Liver (tissue), 9 donors: ENCODE data around the gene DIP2C. TPM values are rescaled to one million over a fixed set of nuclear protein-coding genes. Genes with fewer than 3 reads are reported as not detected.

ENCODE experiments used
- DNase-seq: peaks from one replicate; pipeline ENCODE4 v3.0.0-alpha.2; 2017; ENCODE audit warnings: low spot score
- H3K27ac ChIP-seq, 2 donors: one replicate each; pipeline ENCODE4 v1.7.0; 2013; ENCODE audit warnings: inconsistent platforms in 2 of 2, low read length in 2 of 2, control low read depth in 1 of 2, low read depth in 1 of 2, mild to moderate bottlenecking in 1 of 2
- H3K27me3 ChIP-seq, 4 donors: one replicate each; pipeline versions ENCODE4 v1.6.1 to v1.7.0; 2013; ENCODE audit warnings: low read length in 3 of 4, inconsistent platforms in 1 of 4, mild to moderate bottlenecking in 1 of 4, moderate library complexity in 1 of 4; ENCODE audit not compliant: control insufficient read depth in 4 of 4, insufficient read depth in 4 of 4
- H3K36me3 ChIP-seq, 4 donors: one replicate each; pipeline versions ENCODE4 v1.6.1 to v1.7.0; 2013; ENCODE audit warnings: low read length in 3 of 4, mild to moderate bottlenecking in 3 of 4, low read depth in 1 of 4, moderate library complexity in 1 of 4; ENCODE audit not compliant: control insufficient read depth in 4 of 4, insufficient read depth in 3 of 4
- H3K4me1 ChIP-seq, 4 donors: one replicate each; pipeline versions ENCODE4 v1.6.1 to v1.7.0; 2013; ENCODE audit warnings: low read length in 3 of 4, mild to moderate bottlenecking in 3 of 4, moderate library complexity in 1 of 4; ENCODE audit not compliant: control insufficient read depth in 4 of 4, insufficient read depth in 4 of 4
- H3K4me3 ChIP-seq, 3 donors: one replicate each; pipeline versions ENCODE4 v1.6.1 to v1.7.0; 2013; ENCODE audit warnings: low read length in 3 of 3, control low read depth in 1 of 3, low read depth in 1 of 3, mild to moderate bottlenecking in 1 of 3
- H3K9ac ChIP-seq, 2 donors: one replicate each; pipeline ENCODE4 v1.7.0; 2013; ENCODE audit warnings: low read length in 2 of 2, mild to moderate bottlenecking in 2 of 2, moderate library complexity in 2 of 2, control low read depth in 1 of 2, low read depth in 1 of 2
- H3K9me3 ChIP-seq, 4 donors: one replicate each; pipeline versions ENCODE4 v1.6.1 to v1.7.0; 2013; ENCODE audit warnings: low read length in 3 of 4; ENCODE audit not compliant: control insufficient read depth in 4 of 4
- EGR1 ChIP-seq, 2 donors: IDR thresholded peaks; 2 replicates each; pipeline ENCODE4 v1.6.1; 2016 to 2018; ENCODE audit warnings: antibody characterized with exemption in 2 of 2, low read depth in 2 of 2
- FOXA1 ChIP-seq: IDR thresholded peaks from 2 replicates; pipeline ENCODE4 v1.6.1; 2016; ENCODE audit warnings: antibody characterized with exemption
- FOXA2 ChIP-seq: IDR thresholded peaks from 2 replicates; pipeline ENCODE4 v1.6.1; 2016; ENCODE audit warnings: antibody characterized with exemption
- GABPA ChIP-seq, 2 donors: IDR thresholded peaks in 1 of 2; conservative IDR thresholded peaks in 1 of 2; 2 replicates each; pipeline ENCODE4 v1.6.1; 2016; ENCODE audit warnings: antibody characterized with exemption in 2 of 2, mild to moderate bottlenecking in 1 of 2, moderate library complexity in 1 of 2
- HNF4A ChIP-seq, 2 donors: conservative IDR thresholded peaks; 2 replicates each; pipeline ENCODE4 v1.6.1; 2016; ENCODE audit warnings: antibody characterized with exemption in 2 of 2, mild to moderate bottlenecking in 2 of 2
- JUND ChIP-seq, 2 donors: IDR thresholded peaks; 2 replicates each; pipeline ENCODE4 v1.6.1; 2016; ENCODE audit warnings: antibody characterized with exemption in 2 of 2
- NR2F2 ChIP-seq: IDR thresholded peaks from 2 replicates; pipeline ENCODE4 v1.6.1; 2016; ENCODE audit warnings: antibody characterized with exemption
- RXRA ChIP-seq, 2 donors: IDR thresholded peaks; 2 replicates each; pipeline ENCODE4 v1.6.1; 2017 to 2018; ENCODE audit warnings: antibody characterized with exemption in 2 of 2, mild to moderate bottlenecking in 1 of 2
- SP1 ChIP-seq: IDR thresholded peaks from 2 replicates; pipeline ENCODE4 v1.6.1; 2018; ENCODE audit warnings: antibody characterized with exemption, mild to moderate bottlenecking
- TAF1 ChIP-seq: conservative IDR thresholded peaks from 2 replicates; pipeline ENCODE4 v1.6.1; 2016; ENCODE audit warnings: antibody characterized with exemption, mild to moderate bottlenecking
- YY1 ChIP-seq: IDR thresholded peaks from 2 replicates; pipeline ENCODE4 v1.6.1; 2016; ENCODE audit warnings: antibody characterized with exemption, mild to moderate bottlenecking
- WGBS: extraction: QIAGEN DNeasy Blood & Tissue Kit; methylation state at CpG from one replicate; pipeline ENCODE4 v1.1.7; 2013; 5-methylcytosine and 5-hydroxymethylcytosine counted together
- polyA plus RNA-seq, 2 donors: library from polyadenylated mRNA; stranded (reverse) in 1 of 2; unstranded in 1 of 2; fragments of 200-250 nt in 1 of 2; fragments of >200 nt in 1 of 2; fragmentation: Nextera tagmentation in 1 of 2; extraction: Ambion mirVana in 1 of 2; gene quantifications; one replicate each; pipeline versions ENCODE4 v1.2.1 to v1.2.3, GENCODE V29; 2013 to 2015
- total RNA-seq, 2 donors: library from RNA; depleted of rRNA; stranded (reverse); fragments of >200 nt; gene quantifications; one replicate each; pipeline ENCODE4 v1.2.3, GENCODE V29; 2014
- TF ChIP-seq, protein P1 (sequence below): IDR thresholded peaks from 2 replicates; pipeline ENCODE4 v1.6.1; 2016; ENCODE audit warnings: antibody characterized with exemption
- TF ChIP-seq, protein P2 (sequence below): fragments of 150-350 bp; IDR thresholded peaks from 2 replicates; pipeline ENCODE4 v1.5.1; 2017; ENCODE audit warnings: improper control_type of control experiment, low read depth, low read length; ENCODE audit not compliant: missing input control
- TF ChIP-seq, protein P3 (sequence below): IDR thresholded peaks from 2 replicates; pipeline ENCODE4 v1.6.1; 2016; ENCODE audit warnings: antibody characterized with exemption
- TF ChIP-seq, protein P4 (sequence below): IDR thresholded peaks from 2 replicates; pipeline ENCODE4 v1.6.1; 2016; ENCODE audit warnings: antibody characterized with exemption
- TF ChIP-seq, protein P5 (sequence below): IDR thresholded peaks from 2 replicates; pipeline ENCODE4 v1.6.1; 2016; ENCODE audit warnings: antibody characterized with exemption, mild to moderate bottlenecking
- donor health status: healthy.
- donor health status: healthy.
- donor health status: healthy.
- donor health status: healthy.
- donor health status: healthy.

Gene DIP2C
- total and polyA plus RNA-seq, 4 donors, result 4.2 to 12.2 (median 5.7) TPM

DNA sequence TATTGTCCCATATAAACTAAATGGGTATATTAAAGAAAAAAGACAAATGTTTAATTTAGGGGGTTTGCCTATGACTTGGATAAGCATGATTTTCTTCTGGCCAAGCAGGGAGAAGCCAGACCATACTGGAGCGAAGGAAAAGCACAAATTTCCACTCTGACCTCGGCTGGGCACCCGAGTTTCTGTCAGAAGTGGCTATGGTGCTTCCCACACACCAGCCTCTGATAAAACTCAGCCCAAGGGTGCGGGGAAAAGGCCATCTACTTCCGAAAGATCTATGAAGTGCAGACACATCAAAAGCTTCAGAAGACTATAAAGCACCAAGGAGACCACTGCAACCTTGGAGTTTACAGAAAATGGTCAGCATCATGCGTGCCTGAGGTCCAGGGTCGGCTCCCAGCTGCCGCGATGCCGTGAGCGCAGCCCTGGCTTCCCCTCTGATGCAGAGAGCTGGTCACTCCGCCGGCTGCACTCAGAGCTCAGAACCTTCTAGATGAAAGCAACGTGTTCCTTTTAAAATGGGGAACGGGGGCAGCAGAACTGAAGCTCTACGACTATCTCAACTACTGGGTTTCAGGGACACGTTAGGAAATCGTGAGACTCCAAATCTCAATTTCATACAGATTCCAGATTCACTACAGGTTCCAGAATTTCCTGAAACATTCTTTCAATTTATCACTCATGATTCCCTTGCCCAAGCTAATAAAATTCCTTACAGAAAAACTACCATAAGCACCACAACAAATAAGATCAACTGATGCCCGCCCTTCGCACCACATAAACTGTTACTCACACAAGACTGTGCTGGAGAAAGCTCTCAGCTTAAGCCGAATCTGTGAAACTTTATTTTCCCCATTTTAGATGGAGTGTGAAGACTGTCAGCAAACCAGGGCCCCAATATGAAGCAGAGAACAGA, 84.5 kb downstream of the DIP2C start:
- H3K27ac ChIP-seq, result no peak overlapping the region
- no peak overlapping the region for H3K4me3 ChIP-seq
- TF ChIP-seq HNF4A (conservative IDR thresholded peaks at IDR 0.05), result no peak
- no peak for TF ChIP-seq TAF1
- no peak for TF ChIP-seq YY1
- TF ChIP-seq EGR1 (IDR thresholded peaks at IDR 0.05; ENCODE audit: low read depth in 2 of 2), result no peak
- TF ChIP-seq GABPA (IDR thresholded peaks at IDR 0.05 in 1 of 2, conservative IDR thresholded peaks at IDR 0.05 in 1 of 2), result no peak
- no peak for TF ChIP-seq SP1
- no peak for TF ChIP-seq FOXA2
- TF ChIP-seq, protein P1, sequence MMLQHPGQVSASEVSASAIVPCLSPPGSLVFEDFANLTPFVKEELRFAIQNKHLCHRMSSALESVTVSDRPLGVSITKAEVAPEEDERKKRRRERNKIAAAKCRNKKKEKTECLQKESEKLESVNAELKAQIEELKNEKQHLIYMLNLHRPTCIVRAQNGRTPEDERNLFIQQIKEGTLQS, result no peak
- TF ChIP-seq, protein P2, sequence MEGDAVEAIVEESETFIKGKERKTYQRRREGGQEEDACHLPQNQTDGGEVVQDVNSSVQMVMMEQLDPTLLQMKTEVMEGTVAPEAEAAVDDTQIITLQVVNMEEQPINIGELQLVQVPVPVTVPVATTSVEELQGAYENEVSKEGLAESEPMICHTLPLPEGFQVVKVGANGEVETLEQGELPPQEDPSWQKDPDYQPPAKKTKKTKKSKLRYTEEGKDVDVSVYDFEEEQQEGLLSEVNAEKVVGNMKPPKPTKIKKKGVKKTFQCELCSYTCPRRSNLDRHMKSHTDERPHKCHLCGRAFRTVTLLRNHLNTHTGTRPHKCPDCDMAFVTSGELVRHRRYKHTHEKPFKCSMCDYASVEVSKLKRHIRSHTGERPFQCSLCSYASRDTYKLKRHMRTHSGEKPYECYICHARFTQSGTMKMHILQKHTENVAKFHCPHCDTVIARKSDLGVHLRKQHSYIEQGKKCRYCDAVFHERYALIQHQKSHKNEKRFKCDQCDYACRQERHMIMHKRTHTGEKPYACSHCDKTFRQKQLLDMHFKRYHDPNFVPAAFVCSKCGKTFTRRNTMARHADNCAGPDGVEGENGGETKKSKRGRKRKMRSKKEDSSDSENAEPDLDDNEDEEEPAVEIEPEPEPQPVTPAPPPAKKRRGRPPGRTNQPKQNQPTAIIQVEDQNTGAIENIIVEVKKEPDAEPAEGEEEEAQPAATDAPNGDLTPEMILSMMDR, result no peak
- TF ChIP-seq JUND (IDR thresholded peaks at IDR 0.05), result no peak
- TF ChIP-seq, protein P3, sequence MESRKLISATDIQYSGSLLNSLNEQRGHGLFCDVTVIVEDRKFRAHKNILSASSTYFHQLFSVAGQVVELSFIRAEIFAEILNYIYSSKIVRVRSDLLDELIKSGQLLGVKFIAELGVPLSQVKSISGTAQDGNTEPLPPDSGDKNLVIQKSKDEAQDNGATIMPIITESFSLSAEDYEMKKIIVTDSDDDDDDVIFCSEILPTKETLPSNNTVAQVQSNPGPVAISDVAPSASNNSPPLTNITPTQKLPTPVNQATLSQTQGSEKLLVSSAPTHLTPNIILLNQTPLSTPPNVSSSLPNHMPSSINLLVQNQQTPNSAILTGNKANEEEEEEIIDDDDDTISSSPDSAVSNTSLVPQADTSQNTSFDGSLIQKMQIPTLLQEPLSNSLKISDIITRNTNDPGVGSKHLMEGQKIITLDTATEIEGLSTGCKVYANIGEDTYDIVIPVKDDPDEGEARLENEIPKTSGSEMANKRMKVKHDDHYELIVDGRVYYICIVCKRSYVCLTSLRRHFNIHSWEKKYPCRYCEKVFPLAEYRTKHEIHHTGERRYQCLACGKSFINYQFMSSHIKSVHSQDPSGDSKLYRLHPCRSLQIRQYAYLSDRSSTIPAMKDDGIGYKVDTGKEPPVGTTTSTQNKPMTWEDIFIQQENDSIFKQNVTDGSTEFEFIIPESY, result no peak
- TF ChIP-seq RXRA (IDR thresholded peaks at IDR 0.05), result no peak
- TF ChIP-seq, protein P4, sequence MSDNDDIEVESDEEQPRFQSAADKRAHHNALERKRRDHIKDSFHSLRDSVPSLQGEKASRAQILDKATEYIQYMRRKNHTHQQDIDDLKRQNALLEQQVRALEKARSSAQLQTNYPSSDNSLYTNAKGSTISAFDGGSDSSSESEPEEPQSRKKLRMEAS, result no peak
- TF ChIP-seq FOXA1, result no peak
- TF ChIP-seq, protein P5, sequence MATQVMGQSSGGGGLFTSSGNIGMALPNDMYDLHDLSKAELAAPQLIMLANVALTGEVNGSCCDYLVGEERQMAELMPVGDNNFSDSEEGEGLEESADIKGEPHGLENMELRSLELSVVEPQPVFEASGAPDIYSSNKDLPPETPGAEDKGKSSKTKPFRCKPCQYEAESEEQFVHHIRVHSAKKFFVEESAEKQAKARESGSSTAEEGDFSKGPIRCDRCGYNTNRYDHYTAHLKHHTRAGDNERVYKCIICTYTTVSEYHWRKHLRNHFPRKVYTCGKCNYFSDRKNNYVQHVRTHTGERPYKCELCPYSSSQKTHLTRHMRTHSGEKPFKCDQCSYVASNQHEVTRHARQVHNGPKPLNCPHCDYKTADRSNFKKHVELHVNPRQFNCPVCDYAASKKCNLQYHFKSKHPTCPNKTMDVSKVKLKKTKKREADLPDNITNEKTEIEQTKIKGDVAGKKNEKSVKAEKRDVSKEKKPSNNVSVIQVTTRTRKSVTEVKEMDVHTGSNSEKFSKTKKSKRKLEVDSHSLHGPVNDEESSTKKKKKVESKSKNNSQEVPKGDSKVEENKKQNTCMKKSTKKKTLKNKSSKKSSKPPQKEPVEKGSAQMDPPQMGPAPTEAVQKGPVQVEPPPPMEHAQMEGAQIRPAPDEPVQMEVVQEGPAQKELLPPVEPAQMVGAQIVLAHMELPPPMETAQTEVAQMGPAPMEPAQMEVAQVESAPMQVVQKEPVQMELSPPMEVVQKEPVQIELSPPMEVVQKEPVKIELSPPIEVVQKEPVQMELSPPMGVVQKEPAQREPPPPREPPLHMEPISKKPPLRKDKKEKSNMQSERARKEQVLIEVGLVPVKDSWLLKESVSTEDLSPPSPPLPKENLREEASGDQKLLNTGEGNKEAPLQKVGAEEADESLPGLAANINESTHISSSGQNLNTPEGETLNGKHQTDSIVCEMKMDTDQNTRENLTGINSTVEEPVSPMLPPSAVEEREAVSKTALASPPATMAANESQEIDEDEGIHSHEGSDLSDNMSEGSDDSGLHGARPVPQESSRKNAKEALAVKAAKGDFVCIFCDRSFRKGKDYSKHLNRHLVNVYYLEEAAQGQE, result no peak
- TF ChIP-seq NR2F2, result no peak
- H3K27me3 ChIP-seq, result no peaks in the 10 kb centered on the region
- H3K4me1 ChIP-seq, result peaks cover 2 to 17% (median 13%) of the 10 kb centered on the region in 4 donors
- no peaks in the 10 kb centered on the region for H3K36me3 ChIP-seq
- no peak overlapping the region for H3K9ac ChIP-seq
- 90% methylated on average over 21 of the region's 21 CpGs for WGBS
- no peak for DNase-seq
- H3K9me3 ChIP-seq, result no peaks in the 10 kb centered on the region
